Hematopoietic multipotent progenitor cell treated with erythropoietin and hydrocortisone succinate and interleukin-3 and kit ligand, for 15 days (in vitro differentiated cells): Measurements from ENCODE around the gene INSYN1.

Experiments
- DNase-seq: peaks from one replicate; pipeline ENCODE4 v3.0.0-alpha.2; 2015; ENCODE audit warnings: low spot score

The INSYN1 gene

DNA sequence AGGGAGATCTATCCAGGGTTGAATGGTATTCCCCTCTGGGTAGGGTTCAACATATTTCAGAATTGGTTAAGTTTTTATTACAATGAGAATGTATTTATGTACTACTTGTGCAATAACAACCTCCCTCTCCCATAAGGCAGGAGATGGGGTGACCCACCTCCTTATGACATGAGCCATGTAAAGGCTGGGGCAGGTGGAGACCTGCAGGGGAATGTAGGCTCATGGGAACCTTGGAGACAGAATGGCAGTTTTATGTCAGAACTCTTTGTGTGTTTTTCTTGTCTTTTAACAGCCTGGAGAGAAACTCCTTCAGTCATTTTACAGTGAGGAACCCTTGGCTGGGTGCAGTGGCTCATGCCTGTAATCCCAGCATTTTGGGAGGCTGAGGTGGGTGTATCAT, 24.6 kb upstream of the INSYN1 start:
- no peak for DNase-seq

DNA sequence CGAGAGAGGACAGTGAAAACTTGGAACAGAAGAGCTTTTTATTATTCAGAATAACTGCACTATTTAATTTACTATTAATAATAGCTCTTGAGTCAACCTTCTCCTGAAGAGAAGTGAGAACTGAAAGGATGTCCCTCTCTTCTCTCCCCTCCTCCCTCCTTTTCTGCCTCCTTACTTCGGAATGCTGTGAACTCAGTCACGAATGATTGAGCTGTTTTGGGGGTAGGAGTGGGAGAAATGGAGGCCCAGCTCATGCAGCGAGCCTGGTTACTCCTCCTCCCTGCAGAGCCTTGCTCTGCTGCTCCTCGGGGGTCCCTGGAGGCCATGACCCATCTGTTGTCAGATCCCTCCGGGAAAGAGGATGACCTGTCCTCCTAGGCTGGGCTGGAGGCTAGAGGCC, 20.3 kb upstream of the INSYN1 start:
- DNase-seq, result no peak

DNA sequence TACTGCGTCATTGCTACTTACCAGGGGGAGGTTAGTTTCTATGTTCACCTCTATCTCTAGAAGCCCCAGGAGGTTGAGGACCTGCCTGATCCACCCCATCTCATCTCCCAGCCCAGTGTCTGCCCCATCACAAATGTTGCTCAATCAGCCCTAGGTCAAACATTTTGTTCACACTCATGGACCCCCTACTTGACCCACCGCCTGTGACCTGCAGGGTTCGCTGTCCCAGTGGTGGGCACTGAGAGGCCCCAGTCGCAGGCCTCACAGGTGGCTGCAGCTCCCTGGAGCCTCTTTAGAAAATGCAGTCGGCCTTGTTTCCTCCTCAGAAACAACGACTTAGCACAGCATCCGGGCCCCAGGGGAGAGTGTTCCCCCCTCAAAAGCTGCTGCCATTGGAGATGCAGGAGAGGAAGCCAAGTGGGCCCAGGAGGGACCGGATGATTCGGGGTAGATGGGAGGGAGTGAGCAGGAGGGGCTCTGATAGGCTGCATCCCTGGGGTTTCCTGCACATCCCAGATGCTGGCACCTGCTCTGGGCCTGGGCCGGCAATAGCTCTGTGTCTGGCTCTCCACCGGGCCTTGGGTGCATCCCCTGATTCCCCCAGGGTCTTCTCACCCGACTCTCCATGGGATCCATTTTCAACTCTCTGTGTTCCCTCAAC, 18.4 kb upstream of the INSYN1 start:
- no peak for DNase-seq

DNA sequence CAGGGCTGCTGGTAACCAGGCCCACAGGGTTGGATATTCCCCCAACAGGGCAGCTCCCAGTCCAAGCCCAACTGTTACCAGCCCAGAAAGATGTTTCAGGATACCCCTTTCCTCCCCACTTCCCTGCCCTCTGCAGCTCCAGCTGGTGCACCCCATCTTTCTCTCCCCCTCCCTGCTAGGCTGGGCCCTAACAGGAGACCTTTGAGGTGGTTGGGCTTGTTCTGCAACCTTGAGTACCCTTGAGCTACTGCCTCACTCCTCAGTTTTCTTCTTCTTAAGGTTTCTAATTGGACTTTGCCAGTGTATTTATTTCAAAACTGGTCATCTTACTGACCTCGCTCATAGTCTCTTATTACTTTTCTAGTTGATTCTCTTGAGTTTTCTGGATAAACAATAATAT, 16.9 kb upstream of the INSYN1 start:
- no peak for DNase-seq

DNA sequence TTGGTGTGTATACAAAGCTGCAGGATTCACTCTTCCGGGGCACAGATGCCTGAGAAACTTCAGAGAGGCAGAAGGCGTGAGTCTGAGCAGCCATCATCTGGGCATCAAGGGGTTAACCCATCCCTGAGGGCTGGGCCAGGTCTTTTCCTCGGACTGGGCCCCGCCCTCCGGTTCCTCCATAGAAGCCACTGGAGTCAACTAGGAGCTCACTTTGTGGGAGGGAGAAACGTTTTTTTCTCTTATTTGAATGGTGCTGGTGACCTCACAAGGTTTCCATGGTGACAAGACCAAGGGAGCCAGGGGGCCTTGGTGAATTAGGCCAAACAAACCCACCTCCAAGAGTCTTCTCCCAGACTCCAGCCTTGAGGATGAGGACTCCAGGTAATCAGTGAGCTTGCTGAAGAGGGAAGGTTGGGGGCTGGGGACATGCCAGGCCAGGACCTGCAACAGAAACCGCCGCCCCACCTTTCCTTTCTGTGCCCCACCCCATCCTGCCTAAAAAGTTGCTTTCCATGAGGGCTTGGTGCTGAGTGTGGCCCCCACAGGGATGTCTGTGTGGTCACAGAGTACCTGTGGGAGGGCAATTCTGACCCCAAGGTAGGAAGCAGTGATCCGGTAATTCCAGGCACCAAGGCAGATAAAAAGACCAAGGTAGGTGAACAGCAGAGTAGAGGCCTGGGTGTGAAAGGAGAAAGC, 14.8 kb upstream of the INSYN1 start:
- no peak for DNase-seq

DNA sequence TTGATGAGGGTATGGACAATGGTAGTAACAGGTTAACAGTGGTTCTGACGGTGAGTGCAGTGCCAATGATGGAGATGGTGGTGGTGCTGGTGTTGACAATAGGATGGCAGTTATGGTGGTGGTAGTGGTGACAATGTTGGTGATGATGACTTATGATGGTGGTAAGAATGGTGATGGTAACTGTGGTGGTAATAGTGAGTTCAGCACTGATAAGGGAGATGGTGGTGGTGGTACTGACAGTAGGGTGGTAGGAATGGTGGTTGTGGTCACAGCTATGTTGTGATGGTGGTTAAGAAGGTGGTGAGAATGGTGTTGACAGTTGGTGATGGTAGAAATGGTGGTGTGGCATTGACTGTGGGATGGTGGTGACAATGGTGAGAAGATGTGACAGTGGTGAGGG, 13.4 kb upstream of the INSYN1 start:
- no peak for DNase-seq

DNA sequence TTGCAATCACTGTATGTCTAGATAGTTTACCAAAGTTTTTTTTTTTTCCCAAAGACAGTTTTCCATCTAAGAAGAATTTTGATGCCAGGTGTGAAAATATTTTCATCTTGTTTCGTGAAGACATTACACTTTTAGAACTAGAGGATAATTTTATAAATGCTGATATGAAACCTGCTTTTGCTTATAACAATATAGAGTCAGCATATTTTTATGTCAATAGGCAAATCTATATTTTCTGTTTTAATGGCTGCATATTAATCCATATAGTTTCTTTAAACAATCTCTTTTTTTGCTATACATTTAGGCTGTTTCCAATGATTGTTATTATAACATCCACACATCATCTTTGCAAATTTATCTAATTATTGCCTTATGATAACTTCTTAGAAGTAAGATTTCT, 12.6 kb upstream of the INSYN1 start:
- DNase-seq, result no peak

DNA sequence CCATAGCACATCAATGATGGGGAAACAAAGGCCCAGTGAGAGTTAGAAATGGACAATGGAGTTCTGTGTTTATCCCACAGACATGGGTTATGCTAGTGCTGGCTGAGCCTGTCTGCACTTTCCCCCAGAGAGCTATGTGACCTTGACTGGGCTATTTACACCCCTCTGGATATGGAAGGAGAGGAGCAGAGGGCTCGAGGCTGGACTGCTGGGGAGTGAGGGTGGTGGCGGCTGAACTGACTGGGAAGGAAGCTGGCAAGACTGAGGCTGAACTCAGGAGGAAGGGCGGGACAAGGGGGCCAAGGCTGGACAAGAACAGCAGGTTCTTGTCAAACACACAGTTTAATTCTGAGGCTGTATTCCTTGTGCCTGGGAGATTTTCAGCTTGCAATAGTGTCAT, 10.8 kb upstream of the INSYN1 start:
- DNase-seq, result no peak

DNA sequence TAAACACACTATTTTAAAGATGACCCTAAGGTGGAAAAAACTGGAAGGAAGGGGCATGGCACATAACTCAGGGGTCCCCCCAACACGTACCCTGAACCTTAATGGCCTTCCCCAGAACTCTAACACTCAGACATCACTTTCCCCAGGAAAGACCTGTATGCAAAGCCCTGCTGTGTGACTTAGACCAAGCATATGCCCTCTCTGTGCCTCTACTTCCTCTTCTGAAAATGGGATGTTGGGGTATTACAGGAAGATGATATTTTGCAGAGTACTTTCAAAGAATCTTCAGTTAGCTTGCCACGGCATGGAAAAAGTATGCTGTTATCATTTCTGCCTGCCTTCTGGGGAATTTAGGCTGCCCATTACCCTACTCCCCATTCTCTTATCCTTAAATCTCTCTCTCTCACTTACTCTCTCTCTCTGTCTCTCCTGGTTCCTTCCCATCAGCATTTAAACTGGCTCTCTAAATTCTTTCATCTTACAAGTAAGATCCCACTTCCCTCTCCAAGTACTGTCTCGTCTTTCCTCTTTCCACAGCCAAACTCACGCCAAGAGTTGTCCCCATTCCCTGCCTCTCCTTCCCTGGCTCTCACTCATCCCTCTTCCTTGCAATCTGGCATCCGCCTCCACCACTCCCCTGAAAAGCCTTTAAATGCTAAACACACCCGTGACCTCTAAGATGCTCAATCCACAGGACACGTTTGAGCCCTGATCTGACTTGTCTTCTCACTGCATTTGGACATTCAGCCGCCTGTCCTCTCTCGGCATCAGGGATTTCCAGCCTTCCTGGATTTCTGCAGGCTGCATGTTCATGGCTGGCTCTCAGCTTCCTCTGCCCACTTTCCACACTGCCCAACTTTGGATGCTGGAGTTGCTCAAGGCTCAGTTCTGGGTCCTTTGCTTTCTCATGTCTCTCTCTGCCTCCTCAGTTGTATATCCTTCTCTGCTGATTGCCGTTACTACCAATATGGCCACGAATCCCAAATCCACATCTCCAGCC, 7.5 kb upstream of the INSYN1 start:
- DNase-seq, result no peak

DNA sequence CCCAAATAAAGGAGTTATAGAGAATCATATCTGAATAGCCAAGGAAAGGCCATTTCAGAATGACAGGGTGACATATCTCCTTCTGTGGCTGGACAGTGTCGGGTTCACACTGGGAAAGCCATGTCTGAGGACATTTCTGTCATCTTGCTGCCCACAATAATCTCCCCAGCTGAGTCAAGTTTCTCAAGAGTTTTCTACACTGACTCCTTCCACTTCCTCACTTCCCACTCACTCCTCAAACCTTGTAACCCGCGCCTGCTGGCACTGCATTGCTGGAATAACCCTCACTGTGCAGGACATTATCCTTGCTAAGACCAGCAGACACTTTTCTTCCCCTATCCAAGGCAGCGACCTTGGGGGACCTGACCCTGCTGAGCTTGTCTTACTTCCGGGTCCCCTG, 5.3 kb upstream of the INSYN1 start:
- no peak for DNase-seq

DNA sequence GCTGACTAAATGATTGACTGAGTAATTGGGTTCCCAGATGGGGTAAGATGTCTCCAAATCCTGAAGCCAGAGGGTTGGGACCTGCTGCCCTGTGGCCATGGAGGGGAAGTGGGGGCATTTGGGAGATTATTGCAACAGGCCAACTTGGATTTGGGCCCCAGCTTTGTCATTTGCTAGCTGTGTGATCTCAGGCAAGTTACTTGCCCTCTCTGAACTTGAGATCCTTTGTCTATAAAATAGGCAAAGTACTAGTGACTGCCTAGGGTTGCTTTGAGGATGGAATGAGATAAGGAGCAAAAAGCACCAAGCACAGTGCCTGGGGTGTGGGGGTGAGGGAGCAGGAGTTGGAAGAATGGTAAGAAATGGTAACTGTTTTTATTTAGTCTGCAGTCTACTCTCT, 4.4 kb upstream of the INSYN1 start:
- no peak for DNase-seq

DNA sequence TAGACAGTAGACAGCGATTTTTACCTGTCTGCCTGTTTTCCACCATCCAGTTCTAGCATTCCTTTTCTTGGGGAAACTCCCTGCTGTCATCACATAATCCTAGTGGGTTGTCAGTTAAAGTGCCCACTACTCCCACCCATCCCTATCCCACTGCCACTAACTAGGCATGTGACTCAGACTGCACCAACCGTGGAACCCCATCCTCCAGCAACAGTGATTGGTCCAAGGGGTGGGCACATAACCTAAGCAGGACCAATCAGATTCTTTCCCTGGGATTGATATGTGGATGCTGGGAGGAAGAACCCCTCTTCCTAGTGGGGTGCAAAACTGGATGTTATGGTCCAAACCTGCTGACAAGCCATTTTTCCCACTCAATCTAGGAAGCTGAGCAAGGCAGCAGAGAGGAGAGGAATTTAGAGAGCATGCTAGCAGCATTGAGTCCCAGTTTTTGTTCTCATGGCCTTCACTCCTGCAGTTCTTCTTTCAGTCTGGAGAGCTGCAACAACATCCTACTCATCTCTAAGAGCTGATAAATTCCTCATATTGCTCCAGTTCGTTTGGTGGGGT, 3.9 kb upstream of the INSYN1 start:
- no peak for DNase-seq

DNA sequence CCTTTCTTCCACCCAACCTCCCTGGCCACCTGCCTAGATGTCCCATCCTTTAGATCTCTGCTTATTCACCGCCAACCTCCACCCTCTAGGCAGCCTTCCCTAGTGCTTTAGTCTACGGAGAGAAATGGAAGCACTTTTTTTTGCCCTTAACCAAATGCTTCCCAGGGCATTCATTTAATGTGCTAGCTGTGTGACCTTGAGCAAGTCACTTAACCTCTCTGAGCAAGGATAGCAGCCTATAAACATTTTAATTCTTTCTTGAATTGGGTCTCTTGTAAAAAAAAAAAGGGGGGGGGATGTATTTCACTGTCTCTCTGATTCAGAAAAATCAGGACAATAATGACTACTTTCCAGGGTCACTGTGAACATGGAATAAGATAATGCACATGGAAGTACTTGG, 3.2 kb upstream of the INSYN1 start:
- no peak for DNase-seq

DNA sequence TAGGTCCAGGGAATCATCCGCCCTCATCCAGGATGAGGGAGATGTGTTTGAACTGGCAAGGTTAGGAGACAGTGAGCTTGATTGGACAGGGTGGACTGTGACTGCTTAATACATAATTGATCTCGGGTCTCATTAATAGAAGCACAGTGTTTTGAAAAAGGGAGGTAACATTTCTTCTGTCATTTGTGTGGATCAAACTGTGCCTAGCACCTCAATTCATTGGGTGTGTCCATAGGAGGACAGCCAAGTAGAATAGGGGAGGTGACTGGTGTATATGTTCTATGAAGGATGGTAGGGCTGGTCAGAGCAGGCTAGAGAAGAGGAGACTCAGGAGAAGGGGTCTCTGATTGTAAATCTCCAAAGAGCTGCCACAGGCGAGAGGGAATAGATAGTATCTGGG, 2.8 kb upstream of the INSYN1 start:
- DNase-seq, result no peak

DNA sequence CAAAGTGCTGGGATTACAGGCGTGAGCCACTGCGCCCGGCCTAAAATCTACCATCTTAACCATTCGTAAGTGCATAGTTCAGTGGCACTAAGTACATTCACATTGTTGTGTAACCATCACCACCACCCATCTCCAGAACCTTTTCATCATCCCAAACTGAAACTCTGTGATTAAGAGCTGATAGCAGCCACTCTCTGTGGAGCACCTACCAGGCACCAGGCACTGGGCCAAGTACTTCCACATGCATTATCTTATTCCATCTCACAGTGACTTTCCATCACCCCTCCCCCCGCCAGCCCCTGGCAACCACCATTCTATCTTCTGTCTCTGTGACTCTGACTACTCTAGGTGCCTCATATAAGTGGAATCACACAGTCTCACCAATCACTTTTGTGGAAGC, 2.3 kb upstream of the INSYN1 start:
- DNase-seq, result no peak

DNA sequence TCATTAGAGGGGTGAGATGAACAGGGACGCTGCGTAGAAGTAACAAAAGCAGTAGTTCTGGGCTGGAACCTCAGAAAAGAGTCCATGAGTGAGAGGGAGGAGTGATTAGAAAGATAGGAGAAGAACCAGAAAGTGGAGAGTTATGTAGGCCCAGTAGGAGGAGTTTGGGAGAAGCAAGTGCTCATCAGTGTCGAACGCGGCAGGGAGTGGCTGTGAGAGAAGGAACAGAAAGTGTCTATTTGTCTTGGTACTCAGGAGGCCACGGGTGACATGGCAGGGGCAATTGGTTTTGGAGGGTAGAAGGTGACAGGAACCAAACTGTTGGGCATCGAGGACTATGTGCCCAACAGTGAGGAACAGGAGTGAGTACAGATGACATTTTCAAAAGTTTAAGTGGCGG, 1.3 kb upstream of the INSYN1 start:
- DNase-seq, result no peak

DNA sequence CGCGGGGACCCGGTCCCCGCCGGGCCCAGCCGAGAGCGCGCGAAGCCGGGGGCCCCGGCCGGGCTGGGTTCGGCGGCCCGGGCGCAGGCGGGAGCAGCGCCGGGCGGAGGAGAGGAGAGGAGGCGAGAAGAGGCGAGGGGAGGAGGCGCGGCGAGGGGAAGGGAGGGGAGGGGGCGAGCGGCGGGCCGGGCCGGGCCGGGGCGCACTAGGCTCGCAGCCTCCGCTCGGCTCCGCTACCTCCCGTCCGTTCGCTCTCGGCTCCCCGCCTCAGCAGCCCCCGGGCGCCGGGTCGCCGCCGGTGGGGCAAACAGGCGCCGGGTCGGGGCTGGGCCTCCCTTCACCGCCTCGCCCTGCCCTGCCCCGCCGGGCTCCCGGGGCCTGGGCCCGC, 351 bp downstream of the INSYN1 start:
- DNase-seq, result no peak

DNA sequence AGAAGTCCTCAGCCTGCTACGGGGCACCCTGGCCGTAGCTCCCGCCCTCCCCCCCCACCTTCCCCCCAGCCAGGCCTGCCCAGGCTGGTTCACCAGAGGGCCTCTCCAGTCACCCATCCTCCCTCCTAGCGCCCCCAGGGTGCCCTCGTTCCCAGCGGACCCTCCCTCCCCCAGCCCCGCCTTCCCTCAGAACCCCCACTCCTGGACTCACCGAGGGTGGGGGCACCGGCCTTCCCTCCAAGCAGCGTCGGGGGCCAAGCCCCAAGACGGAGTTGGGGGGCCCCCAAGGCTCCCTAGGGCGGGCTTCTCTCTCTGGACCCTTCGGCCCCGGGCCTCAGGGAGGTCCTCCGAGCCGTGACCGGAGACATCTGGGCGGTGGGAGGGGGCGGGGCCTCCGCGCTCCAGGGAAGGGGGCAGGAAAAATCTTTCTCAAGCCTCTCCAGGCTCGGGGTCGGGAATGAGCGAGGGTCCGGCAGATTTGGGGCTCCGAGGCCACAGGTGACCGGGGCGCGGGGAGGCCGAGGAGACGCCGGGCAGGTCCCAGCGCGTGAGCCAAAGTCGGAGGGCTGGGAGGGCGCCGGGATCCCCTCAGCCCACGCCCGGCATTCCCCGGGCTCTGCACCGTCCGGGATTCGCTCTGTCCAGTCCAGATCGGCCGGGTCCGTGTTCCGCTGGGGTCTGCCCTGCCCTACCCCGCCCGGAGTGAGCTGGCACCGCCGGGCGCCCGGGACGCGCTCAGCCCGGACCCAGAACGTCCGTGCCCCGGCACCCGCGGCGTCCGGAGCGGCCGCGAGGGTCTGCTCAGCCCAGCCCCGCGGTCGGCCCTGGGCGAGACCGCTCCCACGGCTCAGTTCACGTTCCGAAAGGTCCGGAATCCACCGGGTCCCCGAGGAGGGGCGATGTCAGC, 999 bp downstream of the INSYN1 start:
- DNase-seq, result no peak

DNA sequence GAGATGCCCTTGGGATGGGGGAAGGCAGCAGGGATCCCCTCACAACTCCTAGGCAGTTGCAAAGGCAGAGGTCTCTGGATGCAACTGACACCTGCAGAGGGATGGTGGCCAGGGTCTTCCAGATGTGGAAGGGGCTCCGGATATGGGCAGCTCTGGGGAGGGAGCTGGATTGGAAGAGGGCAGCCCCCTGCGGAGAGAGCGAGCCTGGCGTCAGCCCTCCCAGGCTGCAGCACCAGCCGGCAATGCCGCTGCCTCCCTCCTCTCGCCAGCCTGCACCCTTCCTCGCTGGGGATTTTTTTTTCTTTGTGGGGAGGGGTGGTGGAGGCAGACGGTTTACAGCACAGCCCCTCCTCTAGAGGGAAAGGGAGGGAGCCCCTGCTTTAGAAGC, 1.6 kb downstream of the INSYN1 start:
- DNase-seq, result no peak

DNA sequence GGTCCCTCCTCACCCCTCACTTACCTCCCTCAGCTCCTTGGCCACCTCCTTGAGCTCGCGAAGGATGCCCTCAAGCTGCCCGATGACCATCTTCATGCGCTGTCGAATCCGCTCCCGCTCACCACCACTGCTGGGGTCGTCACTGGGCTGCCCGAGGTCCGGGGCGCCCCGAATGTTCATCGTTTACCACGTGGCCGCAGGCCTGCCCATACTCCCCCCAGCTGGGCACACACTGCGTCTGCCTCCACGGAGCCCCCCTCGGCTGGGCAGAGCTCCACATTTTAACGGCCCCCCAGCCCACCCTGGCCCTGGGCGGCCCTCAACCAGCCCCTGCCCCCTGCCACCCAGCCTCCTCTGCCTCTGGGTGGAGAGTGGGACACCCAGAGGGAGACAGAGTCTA, 2.2 kb downstream of the INSYN1 start:
- no peak for DNase-seq

DNA sequence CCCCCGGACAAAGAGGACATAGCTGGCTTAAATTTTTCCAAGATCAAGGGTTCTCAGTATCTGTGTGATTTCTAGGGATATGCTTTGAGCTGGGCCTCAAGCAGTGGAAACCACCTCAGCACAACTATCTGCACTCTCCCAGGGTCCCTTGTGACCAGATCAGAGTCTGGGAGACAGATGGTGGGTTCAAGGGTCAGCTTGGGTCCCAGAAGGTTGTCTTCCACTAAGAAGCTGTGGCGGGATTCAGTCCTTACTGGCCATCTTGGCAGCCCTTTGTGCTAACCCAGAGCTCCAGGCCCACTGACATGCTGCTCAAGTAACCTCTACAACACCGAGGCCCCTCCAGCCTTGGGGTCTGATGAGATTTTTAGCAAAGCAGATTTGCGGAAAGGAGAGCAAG, 2.7 kb downstream of the INSYN1 start:
- DNase-seq, result no peak

DNA sequence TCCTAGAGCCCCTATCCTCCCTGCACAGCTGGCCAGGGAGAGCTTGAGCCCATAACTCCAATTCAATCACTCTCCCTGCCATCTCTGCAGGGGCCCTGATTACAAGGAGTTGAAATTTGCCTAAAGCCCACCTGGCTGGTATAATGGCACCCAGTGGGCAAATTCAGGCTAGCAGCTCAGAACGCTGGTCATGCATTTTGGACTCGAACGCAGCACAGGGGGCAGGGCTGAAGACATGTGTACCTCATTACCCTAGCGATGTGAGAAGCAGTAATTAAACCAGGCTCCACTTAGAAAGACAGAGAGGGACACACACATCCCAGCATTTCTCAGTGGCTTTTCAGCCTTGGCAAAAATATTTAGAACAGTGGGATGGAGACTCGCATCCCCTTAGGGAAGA, 3.2 kb downstream of the INSYN1 start:
- no peak for DNase-seq
